Endothelial cell of umbilical vein (primary cell): ENCODE data around the gene RNF135.

Experiments
- CTCF ChIP-seq, 2 donors: IDR thresholded peaks; 1 replicate in 1 of 2; 2 replicates in 1 of 2; pipeline ENCODE4 v1.5.1; 2011; ENCODE audit warnings: low read length in 2 of 2, mild to moderate bottlenecking in 2 of 2, moderate library complexity in 2 of 2, control low read depth in 1 of 2, inconsistent platforms in 1 of 2, low read depth in 1 of 2; ENCODE audit not compliant: insufficient read depth in 1 of 2; ENCODE audit errors: extremely low read depth in 1 of 2
- EZH2 ChIP-seq: IDR thresholded peaks from 2 replicates; pipeline ENCODE4 v1.6.1; 2012; ENCODE audit warnings: borderline replicate concordance, low read depth, mild to moderate bottlenecking, moderate library complexity, low read length, inconsistent platforms; ENCODE audit not compliant: severe bottlenecking
- GATA2 ChIP-seq: IDR thresholded peaks from 2 replicates; pipeline ENCODE4 v1.7.0; 2011; ENCODE audit warnings: low read depth, mild to moderate bottlenecking, moderate library complexity, mixed read lengths, low read length; ENCODE audit not compliant: insufficient read length, insufficient read depth
- MAX ChIP-seq: IDR thresholded peaks from 2 replicates; pipeline ENCODE4 v1.6.1; 2011; ENCODE audit not compliant: insufficient read depth, insufficient read length
- MYC ChIP-seq: IDR thresholded peaks from one replicate; pipeline ENCODE4 v1.6.1; 2011; ENCODE audit warnings: mild to moderate bottlenecking, low read depth, low read length
- POLR2A ChIP-seq: IDR thresholded peaks from 2 replicates; pipeline ENCODE4 v1.6.1; 2012; ENCODE audit warnings: low read depth, mild to moderate bottlenecking, control low read depth, low read length
- POLR2AphosphoS5 ChIP-seq: IDR thresholded peaks from 2 replicates; pipeline ENCODE4 v1.6.1; 2012; ENCODE audit warnings: low read depth, mild to moderate bottlenecking, control low read depth, low read length, moderate library complexity; ENCODE audit not compliant: insufficient read depth

GRCh38 chr17:31004160-31004559 lies 33.3 kb downstream of the RNF135 start:
- TF ChIP-seq POLR2A (no peak), CTCF (IDR thresholded peaks at IDR 0.05; ENCODE audit: extremely low read depth in 1 of 2, insufficient read depth in 1 of 2, low read depth in 1 of 2, low read length in 2 of 2) (no peak), MYC (no peak), EZH2 (no peak), MAX (no peak), GATA2 (no peak), POLR2AphosphoS5 (no peak)
